CD4-positive, alpha-beta T cell treated with Interleukin-17A for 4 hours (primary cell): ENCODE results near the gene WDR5B.
"Not testable (repeated sequence)": the region's sequence is repeated elsewhere in the genome, so short reads cannot be mapped to it uniquely, and the experiment has no call there.

ENCODE experiments used
- DNase-seq: peaks from one replicate; pipeline ENCODE4 v3.0.0-alpha.2; 2020; ENCODE audit warnings: mixed read lengths

WDR5B gene

DNA sequence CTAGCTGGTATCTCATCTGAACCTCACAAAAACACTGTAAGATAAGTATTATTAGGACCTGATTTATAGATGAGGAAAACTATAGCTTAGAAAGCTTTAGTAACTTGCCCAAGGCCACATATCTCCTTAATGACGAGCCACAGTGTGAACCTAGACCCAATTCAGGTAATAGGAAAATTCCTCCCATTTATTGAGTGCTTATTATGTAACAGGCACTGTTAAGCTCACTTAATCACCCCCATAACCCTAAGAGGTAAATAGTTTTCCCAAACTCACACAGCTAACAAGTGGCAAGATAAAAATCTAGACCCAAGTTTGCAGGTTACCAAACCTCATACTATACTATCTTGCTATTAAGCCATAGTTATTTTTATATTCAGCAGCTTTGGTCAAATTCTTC, 7.9 kb downstream of the WDR5B start:
- no peak for DNase-seq

DNA sequence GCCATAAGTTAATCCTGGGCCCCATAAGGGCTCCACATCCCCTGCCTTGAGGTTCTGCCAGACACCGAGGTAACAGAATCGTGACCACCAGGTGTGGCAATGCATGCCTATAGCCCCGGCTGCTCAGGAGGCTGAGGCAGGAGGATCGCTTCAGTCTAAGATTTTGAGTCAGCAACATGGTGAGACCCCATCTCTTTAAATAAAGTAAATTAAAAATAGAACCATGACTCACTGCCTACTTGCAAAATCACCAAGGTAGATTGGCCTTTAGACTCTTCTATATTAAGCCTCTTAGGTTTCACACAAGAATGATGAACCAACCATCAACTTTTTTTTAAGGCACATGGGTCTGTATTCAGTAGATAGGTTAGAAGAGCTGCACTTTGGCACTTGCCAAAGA, 9.7 kb downstream of the WDR5B start:
- no peak for DNase-seq

DNA sequence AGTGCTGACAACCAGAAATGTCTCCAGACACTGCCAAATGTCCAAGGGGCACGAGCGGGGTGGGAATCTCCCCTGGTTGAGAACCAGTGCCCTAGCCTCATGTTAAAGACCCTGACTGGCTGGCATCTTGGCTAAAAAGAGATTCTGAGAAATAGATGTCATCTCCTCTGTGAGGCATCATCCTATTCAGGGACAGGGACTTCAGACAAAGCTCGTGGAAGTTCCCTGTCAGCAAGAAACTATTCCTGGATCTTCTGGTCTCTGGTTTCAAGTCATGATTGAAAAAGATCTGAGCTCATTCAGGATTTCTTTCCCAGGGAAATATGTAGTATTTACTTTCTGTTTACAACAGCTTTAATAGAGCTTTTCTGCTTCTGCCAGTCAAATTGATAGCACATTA, 10.8 kb downstream of the WDR5B start:
- DNase-seq = no peak

DNA sequence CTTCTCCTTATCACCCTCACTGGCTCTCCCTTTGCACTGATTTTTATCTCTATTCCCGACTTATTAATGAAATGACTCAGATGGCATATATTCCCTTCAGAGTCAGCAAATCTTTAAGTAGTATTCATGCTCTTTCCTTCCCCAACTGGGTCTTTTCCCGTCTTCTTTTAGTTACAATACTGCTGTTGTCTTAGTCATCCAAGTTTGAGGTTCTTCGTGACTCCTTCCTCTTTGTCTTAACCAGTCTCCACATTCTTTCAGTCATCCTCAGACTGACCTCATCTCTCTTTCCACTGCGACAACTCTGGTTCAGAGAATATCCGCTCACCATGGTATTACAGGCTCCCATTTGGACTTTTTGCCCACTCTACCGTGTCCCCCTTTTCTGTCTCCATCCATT, 12.4 kb downstream of the WDR5B start:
- no peak for DNase-seq

GRCh38 chr3:122398920-122399319, 16.9 kb downstream of the WDR5B start:
- no peak for DNase-seq

DNA sequence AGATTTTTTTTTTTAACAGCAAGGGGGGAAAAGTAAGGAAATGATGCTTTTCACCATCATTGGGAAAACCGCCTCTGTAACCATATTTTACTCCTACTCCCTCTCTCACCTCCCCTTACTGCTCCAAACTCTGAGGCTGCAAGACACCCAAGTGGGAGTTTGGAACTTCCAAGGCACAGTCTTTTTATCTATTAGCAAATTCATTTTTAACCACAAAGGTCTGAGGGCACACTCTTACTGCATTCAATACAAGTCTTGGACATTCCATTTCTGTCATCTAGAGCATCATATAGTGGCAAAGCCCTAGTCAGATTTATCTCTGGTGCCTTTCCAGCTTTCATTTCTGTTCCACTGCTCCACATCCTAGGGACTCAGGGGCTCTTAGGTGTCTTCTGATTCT, 18.7 kb downstream of the WDR5B start:
- DNase-seq = no peak

DNA sequence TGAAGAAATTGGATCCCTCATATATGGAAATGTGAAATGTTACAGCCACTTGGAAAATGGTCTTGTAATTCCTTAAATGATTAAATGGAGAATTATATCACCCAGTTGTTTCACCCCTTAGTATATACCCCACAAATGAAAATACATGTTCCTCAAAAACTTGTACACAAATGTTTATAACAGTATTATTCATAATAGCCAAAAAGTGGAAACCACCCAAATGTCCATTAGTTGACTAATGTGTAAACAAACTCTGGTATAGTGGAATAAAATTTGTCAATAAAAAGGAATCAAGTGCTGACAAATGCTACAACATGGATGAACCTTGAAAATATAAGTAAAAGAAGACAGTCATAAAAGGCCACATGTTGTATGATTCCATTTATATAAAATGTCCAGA, 19.4 kb downstream of the WDR5B start:
- no peak for DNase-seq

- DNase-seq = no peak
Observed at GRCh38 chr3:122395582-122395981, 20.3 kb downstream of the WDR5B start.

GRCh38 chr3:122394173-122394572, 21.7 kb downstream of the WDR5B start:
- DNase-seq = no peak

DNA sequence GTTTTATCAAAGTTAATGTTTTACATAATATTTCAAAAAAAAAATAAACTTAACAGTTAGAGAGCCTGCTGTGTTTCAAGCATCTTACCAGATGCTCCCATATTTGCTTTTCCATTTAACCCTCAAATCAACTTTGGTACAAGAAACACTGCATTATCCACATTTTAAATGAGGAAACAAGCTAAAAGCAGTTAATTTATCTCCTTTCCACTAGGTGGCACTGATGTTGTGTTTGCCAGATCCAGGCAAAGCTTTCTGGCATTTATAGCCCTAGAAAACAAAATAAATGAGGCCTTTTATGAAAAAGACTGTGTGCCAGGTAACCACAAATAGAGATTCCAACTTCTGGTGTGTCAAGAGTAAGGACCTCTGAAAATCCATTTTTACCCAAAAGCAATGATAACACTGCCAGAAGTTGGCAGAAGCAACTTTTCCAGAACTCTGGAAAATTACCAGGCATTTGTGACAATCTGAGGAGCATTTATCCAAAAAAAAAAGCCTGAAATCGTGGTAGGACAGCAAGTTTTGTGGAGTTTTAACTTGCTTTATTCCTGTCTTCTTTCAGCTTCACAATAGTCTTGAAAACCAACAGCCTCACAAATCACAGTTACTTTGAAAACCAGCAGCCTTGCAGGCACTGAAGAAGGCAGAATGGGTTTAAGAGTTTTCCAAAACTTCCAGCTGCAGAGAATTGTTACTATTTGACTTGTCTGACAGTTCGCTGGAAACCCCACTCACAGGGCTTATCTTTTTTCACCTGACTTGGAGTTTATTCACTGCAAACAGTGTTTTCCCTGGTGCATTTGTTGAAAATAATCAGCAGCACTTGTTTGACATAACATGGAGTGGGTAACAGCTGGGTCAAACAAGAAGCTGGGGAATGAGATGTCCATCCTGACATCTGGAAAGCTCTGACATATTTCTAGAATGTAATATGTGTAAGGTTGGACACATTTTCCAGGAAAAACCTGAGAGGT, 22.7 kb downstream of the WDR5B start:
- peak; percentile 17 for DNase-seq

GRCh38 chr3:122391681-122392446, 24.0 kb downstream of the WDR5B start:
- DNase-seq = no peak

DNA sequence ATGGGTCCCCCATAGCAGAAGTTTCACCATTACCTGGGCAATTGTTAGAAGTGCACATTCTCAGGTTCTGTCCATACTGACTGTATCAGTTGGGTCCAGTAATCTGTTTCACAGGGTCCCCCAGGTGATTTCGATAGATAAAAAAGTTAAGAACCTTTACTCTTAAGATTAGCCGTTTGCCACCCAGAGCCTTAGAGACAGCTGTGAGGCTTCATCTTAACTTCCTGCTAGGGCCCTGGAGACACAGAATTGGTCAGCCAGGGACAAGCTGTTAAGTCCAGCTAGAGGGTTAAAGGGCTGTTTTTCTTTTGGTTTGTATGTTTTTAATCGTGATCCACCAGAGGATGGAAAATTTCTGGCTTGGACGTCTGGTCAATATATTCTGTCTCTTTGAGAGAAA, 25.2 kb downstream of the WDR5B start:
- no peak for DNase-seq

DNA sequence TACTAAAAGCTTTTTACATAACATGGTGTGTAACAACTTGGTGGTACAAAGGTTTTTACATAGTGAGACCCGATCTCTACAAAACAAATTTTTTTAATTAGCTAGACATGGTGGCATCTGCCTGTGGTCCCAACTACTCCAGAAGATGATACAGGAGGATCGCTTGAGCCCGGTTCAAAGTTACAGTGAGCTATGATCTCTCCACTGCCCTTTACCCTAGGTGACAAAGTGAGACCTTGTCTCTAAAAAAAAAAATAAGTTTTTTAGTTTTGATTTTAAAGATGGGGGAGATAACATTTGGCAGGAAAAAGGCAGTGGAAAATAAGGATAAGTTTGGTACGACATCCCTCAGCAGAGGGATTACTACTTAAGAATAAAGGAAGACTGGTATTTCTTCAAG, 26.0 kb downstream of the WDR5B start:
- no peak for DNase-seq

DNA sequence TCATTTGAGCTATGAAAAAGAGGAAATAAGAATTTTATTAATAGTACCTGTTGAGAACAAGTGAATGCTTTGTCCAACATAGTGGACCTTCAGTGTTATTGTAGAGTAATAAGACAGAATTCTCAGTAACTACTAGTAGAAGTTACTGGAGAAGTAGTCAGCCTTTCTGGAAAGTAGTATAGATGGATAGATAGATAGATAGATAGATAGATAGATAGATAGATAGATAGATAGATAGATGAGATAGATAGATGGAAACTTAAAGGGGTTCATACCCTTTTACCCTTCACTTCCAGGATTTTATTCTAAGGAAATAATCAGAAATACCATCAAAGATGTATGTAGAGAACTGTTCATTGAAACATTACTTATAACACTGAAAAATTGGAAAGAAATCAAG, 26.7 kb downstream of the WDR5B start:
- DNase-seq = no peak

DNA sequence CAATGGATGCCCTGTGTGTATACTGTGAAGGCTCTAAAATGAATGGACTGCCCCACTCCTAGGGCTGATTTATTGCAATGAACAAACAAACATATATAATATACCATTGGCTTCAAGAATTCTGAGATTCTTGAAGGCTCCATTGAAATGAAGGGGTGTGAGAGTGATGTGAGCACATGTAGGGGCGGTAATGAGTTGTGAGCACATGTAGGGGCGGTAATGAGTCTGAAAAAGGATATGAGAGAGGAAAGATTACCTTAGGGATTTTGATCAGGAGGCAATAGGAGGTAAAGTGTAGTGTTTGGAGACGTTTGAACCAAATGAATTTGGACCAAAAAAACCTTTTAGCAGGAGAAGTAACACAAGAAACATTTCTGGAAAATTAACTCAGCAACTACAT, 28.2 kb downstream of the WDR5B start:
- no peak for DNase-seq

DNA sequence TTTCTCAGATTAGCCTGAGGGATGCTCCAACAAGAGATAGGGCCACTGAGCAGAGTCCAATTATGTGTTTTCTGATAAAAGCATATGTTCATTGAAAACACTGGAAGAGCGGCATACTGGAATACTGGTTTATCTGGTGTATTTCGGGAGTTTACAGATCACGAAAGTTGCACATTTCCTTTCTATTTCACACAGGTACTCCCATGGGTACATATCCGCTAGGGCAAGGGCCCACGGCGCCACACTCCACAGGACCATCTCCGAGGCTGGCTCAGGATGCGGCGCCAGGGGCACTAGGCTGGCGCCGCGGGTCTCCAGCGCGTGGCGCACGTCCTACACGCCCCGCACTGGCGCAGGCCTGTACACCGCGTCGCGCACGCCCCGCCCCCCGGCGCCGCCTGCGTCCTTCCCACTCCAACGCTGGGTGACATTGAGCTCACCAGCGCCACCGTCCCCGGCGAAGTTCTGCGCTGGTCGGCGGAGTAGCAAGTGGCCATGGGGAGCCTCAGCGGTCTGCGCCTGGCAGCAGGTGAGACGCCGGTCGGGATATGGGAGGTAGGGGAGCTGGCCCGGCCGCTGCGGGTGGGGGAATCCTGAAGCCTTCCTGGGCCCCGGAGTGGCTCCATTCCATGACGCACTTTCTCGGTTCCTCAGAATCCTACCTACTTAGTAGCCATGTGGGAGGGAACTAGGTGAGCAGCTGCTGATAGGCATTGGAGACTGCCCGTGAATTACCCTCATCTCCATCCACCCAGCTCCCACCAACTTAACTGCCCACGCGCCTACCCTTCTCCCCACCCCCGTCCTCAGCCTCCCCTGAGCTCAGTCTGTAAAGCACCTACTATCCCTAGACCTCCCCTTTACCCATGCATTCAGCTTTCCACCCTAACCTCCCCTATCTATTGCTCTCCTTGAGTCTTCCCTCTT, 31.8 kb downstream of the WDR5B start, which contains the start of gene FAM162A:
TSS of gene FAM162A (plus strand) at position 412 of the 927 bp plus-strand sequence. CDS start at position 496, 84 bp downstream.
- DNase-seq = peak; percentile 98

DNA sequence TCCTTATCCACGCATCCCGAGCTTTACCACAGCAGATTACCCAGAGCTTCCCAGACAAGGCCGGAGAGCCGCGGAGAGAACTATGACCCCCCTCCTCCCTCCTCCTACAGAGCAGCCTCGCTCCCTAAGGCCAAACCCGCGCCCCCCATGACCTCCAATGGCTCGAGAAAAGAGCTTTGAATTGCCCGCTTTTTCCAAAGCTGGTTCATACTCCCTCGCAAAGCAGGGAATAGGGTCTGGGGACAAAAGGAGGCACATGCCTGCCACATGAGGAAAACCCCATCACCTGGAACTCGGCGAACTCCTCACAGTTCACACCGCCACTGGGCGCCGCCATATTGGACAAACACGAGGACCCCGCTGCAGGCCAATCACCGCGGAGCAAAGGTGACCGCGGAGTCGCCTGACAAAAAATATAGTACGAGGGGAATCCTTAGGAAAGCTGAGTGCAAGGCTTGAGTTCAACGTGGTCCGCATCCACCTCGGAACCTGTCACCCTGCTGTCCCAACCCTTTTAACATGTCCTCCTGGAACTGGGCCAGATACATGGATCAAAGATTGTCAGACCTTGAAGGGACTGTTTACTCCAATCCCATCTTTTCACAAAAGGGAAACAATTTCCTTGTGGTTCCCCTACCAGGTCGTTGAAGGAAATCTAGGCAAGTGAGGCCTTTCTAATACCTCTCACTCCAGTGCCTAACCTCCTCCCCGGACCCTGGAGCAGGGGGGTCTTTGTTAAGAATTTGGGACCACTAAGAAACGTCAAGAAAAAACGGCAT, 32.8 kb downstream of the WDR5B start, which contains the start of gene MIX23:
TSS of gene MIX23 (minus strand) at position 344 of the 779 bp plus-strand sequence. CDS start at position 337, 7 bp downstream.
- peak; percentile 85 for DNase-seq

- no peak for DNase-seq
Observed at GRCh38 chr3:122377975-122378374, 37.9 kb downstream of the WDR5B start.

DNA sequence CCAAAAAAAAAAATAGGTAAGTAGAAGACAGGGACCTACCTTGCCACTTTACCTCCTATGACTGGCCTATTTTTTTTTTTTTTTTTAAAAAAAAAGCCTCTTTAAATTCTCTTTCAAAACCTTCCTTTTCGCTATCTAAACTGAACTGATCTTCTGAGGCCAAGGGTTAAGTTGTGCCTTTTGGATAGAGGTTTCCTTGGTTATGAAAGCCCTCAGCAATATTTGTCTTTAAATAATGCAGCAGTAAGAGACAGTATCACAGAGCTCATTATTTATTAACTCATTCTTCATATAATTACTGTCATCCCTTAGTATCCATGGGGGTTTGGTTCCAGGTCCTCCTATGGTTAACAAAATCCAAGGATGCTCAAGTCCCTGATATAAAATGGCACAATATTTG, 41.8 kb downstream of the WDR5B start:
- DNase-seq = no peak

DNA sequence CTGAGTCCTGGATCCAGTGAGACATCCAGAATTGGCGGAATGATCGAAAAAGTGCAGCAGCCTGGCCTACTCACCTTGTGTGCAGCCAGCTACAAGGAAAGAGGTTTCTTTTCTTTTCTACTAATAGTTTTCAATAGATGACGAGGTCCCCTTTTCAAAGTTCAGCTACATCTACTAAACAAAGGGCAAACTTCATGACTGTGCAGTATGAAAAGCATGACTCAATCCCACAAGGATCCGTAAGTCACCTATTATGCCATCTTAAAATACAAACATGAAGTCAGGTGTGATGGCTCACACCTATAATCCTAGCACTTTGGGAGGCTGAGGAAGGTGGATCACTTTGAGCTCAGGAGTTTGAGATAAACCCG, 49.5 kb downstream of the WDR5B start:
- no peak for DNase-seq

DNA sequence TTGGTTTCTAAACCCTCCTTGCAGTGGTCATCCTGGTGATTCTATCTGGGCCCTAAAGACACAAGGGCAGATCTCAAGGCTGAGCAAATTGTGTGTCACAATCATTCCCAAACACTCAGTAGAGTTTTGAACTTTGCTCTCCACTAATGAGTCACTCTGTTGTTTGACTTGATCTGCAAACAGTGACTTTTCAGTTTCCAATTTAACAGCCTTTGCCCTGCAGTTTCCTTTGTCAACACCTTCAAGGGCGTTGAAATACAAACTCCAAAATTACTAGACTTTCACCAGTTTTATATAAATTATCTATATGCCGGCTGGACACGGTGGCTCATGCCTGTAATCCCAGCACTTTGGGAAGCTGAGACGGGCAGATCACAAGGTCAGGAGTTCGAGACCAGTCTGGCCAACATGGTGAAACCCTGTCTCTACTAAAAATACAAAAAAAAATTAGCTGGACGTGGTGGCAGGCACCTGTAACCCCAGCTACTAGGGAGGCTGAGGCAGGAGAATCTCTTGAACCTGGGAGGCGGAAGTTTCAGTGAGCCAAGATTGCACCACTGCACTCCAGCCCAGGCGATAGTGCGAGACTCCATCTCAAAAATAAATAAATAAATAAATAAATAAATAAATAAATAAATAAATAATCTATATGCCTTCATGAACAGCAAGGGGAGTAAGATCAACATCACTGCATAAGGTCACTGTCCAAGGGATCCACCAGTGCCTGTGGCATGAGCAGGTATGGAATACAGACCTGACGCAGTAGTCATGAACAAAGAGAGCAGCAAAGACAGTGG, 50.1 kb downstream of the WDR5B start:
- not testable (repeated sequence) for DNase-seq
